HG03196 (cell line): ENCODE results near the gene FOXM1.
A peak's percentile ranks its signal among the peaks of the same experiment; 100 is the strongest.

Experiments
- ATAC-seq: cut with Tn5 transposase; IDR thresholded peaks from one replicate; pipeline ENCODE4 v1.9.1; 2021; ENCODE audit not compliant: unreplicated experiment

FOXM1 gene

GRCh38 chr12:2877047-2877952 is at the start of gene FOXM1, which contains the start of gene RHNO1:
Gene FOXM1 (minus strand): TSS chr12:2877174. CDS start chr12:2874478, 2,696 bp downstream.
Gene RHNO1 (plus strand): TSS chr12:2877223. CDS start chr12:2885367, 8,144 bp downstream.
- peak; percentile 69 for ATAC-seq

- ATAC-seq, result no peak
These were observed 48.5 kb upstream of the FOXM1 start for GRCh38 chr12:2925322-2925995.

- ATAC-seq, result no peak
These were observed 47.0 kb upstream of the FOXM1 start for GRCh38 chr12:2924019-2924418.

- no peak for ATAC-seq
These were observed 46.1 kb upstream of the FOXM1 start for GRCh38 chr12:2923057-2923456.

- no peak for ATAC-seq
These were observed 45.4 kb upstream of the FOXM1 start for GRCh38 chr12:2922329-2922728.

GRCh38 chr12:2919249-2919648 is 42.3 kb upstream of the FOXM1 start:
- ATAC-seq, result no peak

GRCh38 chr12:2912216-2912575 is 35.2 kb upstream of the FOXM1 start:
- no peak for ATAC-seq

- no peak for ATAC-seq
These were observed 27.3 kb upstream of the FOXM1 start for GRCh38 chr12:2904260-2904659.

GRCh38 chr12:2902272-2902880 is 25.4 kb upstream of the FOXM1 start:
- ATAC-seq, result no peak

GRCh38 chr12:2900642-2901041 is 23.7 kb upstream of the FOXM1 start:
- no peak for ATAC-seq

- no peak for ATAC-seq
These were observed 20.4 kb upstream of the FOXM1 start for GRCh38 chr12:2897418-2897817.

GRCh38 chr12:2895511-2895910 is 18.5 kb upstream of the FOXM1 start:
- ATAC-seq, result no peak

GRCh38 chr12:2895051-2895451 is 18.1 kb upstream of the FOXM1 start:
- no peak for ATAC-seq

- ATAC-seq, result no peak
These were observed 16.0 kb upstream of the FOXM1 start for GRCh38 chr12:2893007-2893406.

GRCh38 chr12:2892246-2892645 is 15.3 kb upstream of the FOXM1 start:
- ATAC-seq, result no peak

- ATAC-seq, result peak; percentile 17
These were observed 14.5 kb upstream of the FOXM1 start for GRCh38 chr12:2891240-2892053.

- peak; percentile 97 for ATAC-seq
These were observed 13.6 kb upstream of the FOXM1 start, which contains the start of gene TULP3 for GRCh38 chr12:2890388-2891239. Gene TULP3 (plus strand): TSS chr12:2890891. CDS start chr12:2890948, 57 bp downstream.

- no peak for ATAC-seq
These were observed 13.0 kb upstream of the FOXM1 start for GRCh38 chr12:2890001-2890387.

- ATAC-seq, result no peak
These were observed 9.9 kb upstream of the FOXM1 start for GRCh38 chr12:2886768-2887450.
